ENCODE results near the gene PDE4B. TPM values are rescaled to one million over a fixed set of nuclear protein-coding genes. Genes with fewer than 3 reads are reported as not detected.

The PDE4B gene
- total RNA-seq, 2 donors from 2014 or later = 18.1 to 55.4 TPM

- TF ChIP-seq CTCF (IDR thresholded peaks at IDR 0.05) (no peak), POLR2A (IDR thresholded peaks at IDR 0.05) (no peak), POLR2AphosphoS5 (IDR thresholded peaks at IDR 0.05) (no peak)
- H3K9me3 ChIP-seq = no peaks in the 10 kb centered on the region
- H3K27ac ChIP-seq = peak overlapping the region; percentile 88
- no peak for DNase-seq (ENCODE audit: low spot score)
- intact Hi-C loops (cut with DNase I) = no loop called here
- H3K4me1 ChIP-seq (replicated peaks) = peaks cover 4% of the 10 kb centered on the region
- WGBS = 41% methylated on average over 2 of the region's 2 CpGs
- peak overlapping the region; percentile 46 to 49 for H3K4me3 ChIP-seq
- no peaks in the 10 kb centered on the region for H3K27me3 ChIP-seq (replicated peaks; ENCODE audit: insufficient read depth)
- no peaks in the 10 kb centered on the region for H3K36me3 ChIP-seq
Observed at GRCh38 chr1:66334318-66334717, 541.6 kb downstream of the PDE4B start.

- Histone ChIP-seq H3K4me1 (replicated peaks) (peaks cover 4% of the 10 kb centered on the region), H3K4me3 (peak overlapping the region; percentile 46 to 49), H3K27ac (peak overlapping the region; percentile 70 to 88), H3K9me3 (no peaks in the 10 kb centered on the region), H3K36me3 (no peaks in the 10 kb centered on the region), H3K27me3 (replicated peaks; ENCODE audit: insufficient read depth) (no peaks in the 10 kb centered on the region)
- TF ChIP-seq POLR2AphosphoS5 (IDR thresholded peaks at IDR 0.05) = no peak
- TF ChIP-seq CTCF (IDR thresholded peaks at IDR 0.05) = no peak
- TF ChIP-seq POLR2A (IDR thresholded peaks at IDR 0.05) = no peak
- intact Hi-C loops (cut with DNase I) = no loop called here
- WGBS = 44% methylated on average over 2 of the region's 2 CpGs
- no peak for DNase-seq (ENCODE audit: low spot score)
Observed at GRCh38 chr1:66335125-66335524, 542.4 kb downstream of the PDE4B start.

- Histone ChIP-seq H3K36me3 (no peaks in the 10 kb centered on the region), H3K4me1 (replicated peaks) (peaks cover 4% of the 10 kb centered on the region), H3K27ac (peak overlapping the region; percentile 70 to 88), H3K27me3 (replicated peaks; ENCODE audit: insufficient read depth) (no peaks in the 10 kb centered on the region), H3K9me3 (no peaks in the 10 kb centered on the region), H3K4me3 (peak overlapping the region; percentile 46 to 49)
- 35% methylated on average over 10 of the region's 10 CpGs for WGBS
- TF ChIP-seq POLR2A (IDR thresholded peaks at IDR 0.05) (peak; percentile 63), CTCF (IDR thresholded peaks at IDR 0.05) (no peak), POLR2AphosphoS5 (IDR thresholded peaks at IDR 0.05) (peak; percentile 78)
- intact Hi-C loops (cut with DNase I) = no loop called here
- peak; percentile 64 for DNase-seq (ENCODE audit: low spot score)
Observed at GRCh38 chr1:66335859-66336640, 543.4 kb downstream of the PDE4B start.

GRCh38 chr1:66336641-66336990, 543.9 kb downstream of the PDE4B start:
- WGBS = 53% methylated on average over 2 of the region's 2 CpGs
- Histone ChIP-seq H3K27ac (peak overlapping the region; percentile 70 to 88), H3K9me3 (no peaks in the 10 kb centered on the region), H3K4me1 (replicated peaks) (peaks cover 4% of the 10 kb centered on the region), H3K27me3 (replicated peaks; ENCODE audit: insufficient read depth) (no peaks in the 10 kb centered on the region), H3K36me3 (no peaks in the 10 kb centered on the region), H3K4me3 (no peak overlapping the region)
- DNase-seq (ENCODE audit: low spot score) = no peak
- intact Hi-C loops (cut with DNase I) = no loop called here
- TF ChIP-seq POLR2AphosphoS5 (IDR thresholded peaks at IDR 0.05) = peak; percentile 38
- no peak for TF ChIP-seq CTCF (IDR thresholded peaks at IDR 0.05)

- TF ChIP-seq POLR2A (IDR thresholded peaks at IDR 0.05) (no peak), POLR2AphosphoS5 (IDR thresholded peaks at IDR 0.05) (no peak), CTCF (IDR thresholded peaks at IDR 0.05) (no peak)
- peak overlapping the region; percentile 70 to 88 for H3K27ac ChIP-seq
- no peaks in the 10 kb centered on the region for H3K9me3 ChIP-seq
- H3K4me3 ChIP-seq = no peak overlapping the region
- peaks cover 4% of the 10 kb centered on the region for H3K4me1 ChIP-seq (replicated peaks)
- DNase-seq (ENCODE audit: low spot score) = no peak
- WGBS = 75% methylated on average over 5 of the region's 5 CpGs
- intact Hi-C loops (cut with DNase I) = no loop called here
- H3K27me3 ChIP-seq (replicated peaks; ENCODE audit: insufficient read depth) = no peaks in the 10 kb centered on the region
- no peaks in the 10 kb centered on the region for H3K36me3 ChIP-seq
Observed at GRCh38 chr1:66337249-66337648, 544.6 kb downstream of the PDE4B start.
